ENCODE results near the gene ARL8B. TPM values are rescaled to one million over a fixed set of nuclear protein-coding genes. Genes with fewer than 3 reads are reported as not detected.

ARL8B gene
- total and polyA plus RNA-seq, 9 of the 15 experiments (the other 6 are each of a cell fraction or from before 2014, with no cell fraction given) = 28.5 to 99.4 (median 77.2) TPM

- TF ChIP-seq CHAMP1 (IDR thresholded peaks at IDR 0.05) (0 out of 2 replicates have a peak, but pooled peaks have one; percentile 64), ZNF41 (CRISPR knock-in tag; conservative IDR thresholded peaks at IDR 0.05) (peak; percentile 68), EP300 (IDR thresholded peaks at IDR 0.05; ENCODE audit: low read length) (peak; percentile 80), PML (IDR thresholded peaks at IDR 0.05; ENCODE audit: low read length) (peak; percentile 45; the same call in 1 of the 2 replicates), BRD9 (IDR thresholded peaks at IDR 0.05; ENCODE audit: low read depth, partially characterized antibody) (peak; percentile 32), GTF2A2 (tag; IDR thresholded peaks at IDR 0.05) (peak; percentile 76), HDAC2 (IDR thresholded peaks at IDR 0.05) (peak; percentile 38; the same call in 1 of the 2 replicates), RNF2 (IDR thresholded peaks at IDR 0.05) (peak; percentile 80), NFIC (IDR thresholded peaks at IDR 0.05) (peak; percentile 70), SMARCA4 (IDR thresholded peaks at IDR 0.05) (peak; percentile 89), E2F3 (CRISPR knock-in tag; IDR thresholded peaks at IDR 0.05) (peak; percentile 76; the same call in 1 of the 2 replicates), MYC (IDR thresholded peaks at IDR 0.05; ENCODE audit: low read depth, low read length) (peak; percentile 30; the same call in 1 of the 2 replicates), MYC (CRISPR knock-in tag; IDR thresholded peaks at IDR 0.05; ENCODE audit: borderline replicate concordance, low read depth) (peak; percentile 94), RB1 (IDR thresholded peaks at IDR 0.05; ENCODE audit: low read depth) (peak; percentile 14; the same call in 1 of the 2 replicates), DIDO1 (tag; IDR thresholded peaks at IDR 0.05; ENCODE audit: low read depth) (0 out of 2 replicates have a peak, but pooled peaks have one; percentile 17), MAZ (CRISPR knock-in tag; conservative IDR thresholded peaks at IDR 0.05 in 1 of 2, IDR thresholded peaks at IDR 0.05 in 1 of 2) (peak; percentile 6 to 60), KDM5B (IDR thresholded peaks at IDR 0.05; ENCODE audit: insufficient replicate concordance, low read depth, low read length) (peak; percentile 44), MEIS2 (IDR thresholded peaks at IDR 0.05; ENCODE audit: partially characterized antibody) (peak; percentile 42), FOSL1 (tag; conservative IDR thresholded peaks at IDR 0.05) (peak; percentile 34; the same call in 1 of the 2 replicates), MEF2D (tag; conservative IDR thresholded peaks at IDR 0.05; ENCODE audit: low read depth) (peak; percentile 87), ATF7 (IDR thresholded peaks at IDR 0.05) (peak; percentile 60), USF1 (CRISPR knock-in tag; IDR thresholded peaks at IDR 0.05) (peak; percentile 23; the same call in 1 of the 2 replicates), ZNF57 (CRISPR knock-in tag; IDR thresholded peaks at IDR 0.05) (peak; percentile 20; the same call in 1 of the 2 replicates), PYGO2 (tag; IDR thresholded peaks at IDR 0.05) (peak; percentile 75; the same call in 1 of the 2 replicates), ZNF76 (CRISPR knock-in tag; IDR thresholded peaks at IDR 0.05; ENCODE audit: borderline replicate concordance) (peak; percentile 82; the same call in 1 of the 2 replicates)
Observed at GRCh38 chr3:5081973-5082788, 39.9 kb upstream of the ARL8B start (continued).

All from K562 (cell line).